WI38 (cell line): ENCODE measurements around the gene ADCYAP1R1.

ENCODE experiments used
- H3K4me3 ChIP-seq: 2 replicates; pipeline ENCODE4 v1.5.1; 2011; ENCODE audit warnings: low read depth, mild to moderate bottlenecking, control low read depth, low read length
- TF ChIP-seq, protein P1 (sequence below): IDR thresholded peaks from 2 replicates; pipeline ENCODE4 v1.5.1; 2012; ENCODE audit warnings: low read depth, mild to moderate bottlenecking, control low read depth, low read length

Gene ADCYAP1R1

DNA sequence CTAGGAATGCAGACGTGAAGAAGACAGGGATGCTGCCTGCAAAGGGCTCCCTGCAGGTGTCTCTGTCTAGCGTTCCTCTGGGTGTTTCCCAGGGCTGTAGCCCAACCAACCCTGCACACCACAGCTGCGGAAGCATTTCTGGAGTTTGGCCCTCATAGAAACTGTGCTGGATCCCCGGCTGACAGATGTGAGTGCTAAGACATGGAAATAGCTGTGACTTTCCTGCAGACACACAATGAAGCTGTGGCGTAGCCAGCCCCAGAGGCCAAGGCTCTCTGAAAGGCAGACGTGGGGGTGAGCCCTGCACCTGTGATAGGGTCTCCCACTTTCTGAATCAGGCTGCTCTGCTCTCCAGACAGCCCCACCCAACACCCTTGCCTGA lies 44.8 kb downstream of the ADCYAP1R1 start:
- H3K4me3 ChIP-seq, result no peak overlapping the region
- TF ChIP-seq, protein P1, sequence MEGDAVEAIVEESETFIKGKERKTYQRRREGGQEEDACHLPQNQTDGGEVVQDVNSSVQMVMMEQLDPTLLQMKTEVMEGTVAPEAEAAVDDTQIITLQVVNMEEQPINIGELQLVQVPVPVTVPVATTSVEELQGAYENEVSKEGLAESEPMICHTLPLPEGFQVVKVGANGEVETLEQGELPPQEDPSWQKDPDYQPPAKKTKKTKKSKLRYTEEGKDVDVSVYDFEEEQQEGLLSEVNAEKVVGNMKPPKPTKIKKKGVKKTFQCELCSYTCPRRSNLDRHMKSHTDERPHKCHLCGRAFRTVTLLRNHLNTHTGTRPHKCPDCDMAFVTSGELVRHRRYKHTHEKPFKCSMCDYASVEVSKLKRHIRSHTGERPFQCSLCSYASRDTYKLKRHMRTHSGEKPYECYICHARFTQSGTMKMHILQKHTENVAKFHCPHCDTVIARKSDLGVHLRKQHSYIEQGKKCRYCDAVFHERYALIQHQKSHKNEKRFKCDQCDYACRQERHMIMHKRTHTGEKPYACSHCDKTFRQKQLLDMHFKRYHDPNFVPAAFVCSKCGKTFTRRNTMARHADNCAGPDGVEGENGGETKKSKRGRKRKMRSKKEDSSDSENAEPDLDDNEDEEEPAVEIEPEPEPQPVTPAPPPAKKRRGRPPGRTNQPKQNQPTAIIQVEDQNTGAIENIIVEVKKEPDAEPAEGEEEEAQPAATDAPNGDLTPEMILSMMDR, result no peak

DNA sequence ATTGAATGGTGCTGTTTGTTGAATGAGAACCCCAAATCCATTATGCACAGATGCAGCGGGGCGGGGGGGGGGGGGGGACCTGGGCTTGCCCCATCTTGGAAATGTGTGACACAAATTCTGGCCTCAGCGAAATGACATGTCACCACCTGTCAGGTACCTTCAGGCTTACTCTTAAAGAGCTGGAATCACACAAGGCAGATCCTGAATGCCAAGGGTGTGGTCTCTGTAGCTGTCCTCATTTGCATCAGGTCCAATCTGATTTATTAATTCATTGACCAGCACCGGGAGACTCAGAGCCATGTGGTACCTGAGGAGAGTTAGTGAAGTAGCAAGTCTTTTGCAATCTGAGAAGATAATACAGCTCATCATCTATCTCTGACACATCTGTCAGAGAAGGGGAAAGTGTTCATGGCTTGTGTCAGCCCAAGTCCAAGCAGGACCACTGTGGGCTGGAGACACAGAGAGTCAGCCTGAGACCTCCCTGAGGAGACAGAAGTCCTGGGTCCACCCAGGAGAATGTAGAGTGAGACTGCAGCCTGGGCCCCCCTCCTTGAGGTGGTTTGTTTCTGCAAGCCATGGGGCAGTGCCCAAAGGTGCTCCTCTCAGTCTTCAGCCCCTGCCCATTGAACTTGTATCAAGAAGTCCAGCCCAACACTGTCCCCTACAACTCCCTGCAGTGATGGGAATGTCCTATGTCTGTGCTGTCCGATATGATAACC lies 46.7 kb downstream of the ADCYAP1R1 start:
- TF ChIP-seq, protein P1, result no peak
- no peak overlapping the region for H3K4me3 ChIP-seq

DNA sequence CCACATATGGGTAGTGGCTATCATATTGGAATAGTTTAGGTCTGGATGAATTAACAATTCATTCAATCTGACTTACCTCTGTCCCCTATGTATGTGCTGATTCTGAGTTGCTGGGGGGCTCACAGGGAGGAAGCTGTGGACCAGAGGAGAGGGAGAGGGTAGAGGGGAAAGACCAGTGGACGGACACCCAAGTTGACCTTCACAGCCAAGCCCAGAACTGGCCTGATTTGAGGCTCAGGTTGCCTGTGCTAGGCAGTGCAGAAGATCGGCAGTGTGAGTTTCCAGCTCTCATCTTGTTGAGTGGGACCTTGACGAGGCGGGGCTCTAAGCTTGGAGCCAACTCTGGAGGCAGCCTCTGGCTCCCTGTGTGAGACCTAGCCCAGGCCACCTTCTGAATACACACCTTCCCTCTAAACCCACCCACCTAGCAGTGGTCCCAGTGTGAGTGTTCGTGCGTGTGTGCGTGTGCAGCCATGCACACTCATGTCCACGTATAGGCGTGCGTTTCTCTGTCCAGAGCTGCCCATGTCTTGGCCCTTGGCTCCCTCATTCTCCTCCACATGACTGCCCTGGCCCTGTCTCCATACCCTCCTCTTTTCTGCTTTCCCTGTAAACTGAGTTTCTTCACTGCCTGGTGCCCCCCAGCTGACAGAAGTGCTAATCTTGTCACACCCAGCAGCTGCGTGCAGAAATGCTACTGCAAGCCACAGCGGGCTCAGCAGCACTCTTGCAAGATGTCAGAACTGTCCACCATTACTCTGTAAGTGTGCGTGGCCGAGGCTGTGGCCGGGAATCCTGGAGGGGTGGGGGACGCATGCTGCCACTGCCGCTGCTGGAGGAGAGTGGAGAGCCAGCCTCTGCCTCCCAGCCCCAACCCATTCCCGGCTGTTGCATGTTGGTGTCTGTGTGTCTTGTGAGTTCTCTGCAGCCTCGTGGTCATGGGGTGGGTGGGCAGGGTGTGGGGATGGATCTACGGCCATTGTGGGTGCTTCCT lies 47.6 kb downstream of the ADCYAP1R1 start:
- TF ChIP-seq, protein P1, result no peak

DNA sequence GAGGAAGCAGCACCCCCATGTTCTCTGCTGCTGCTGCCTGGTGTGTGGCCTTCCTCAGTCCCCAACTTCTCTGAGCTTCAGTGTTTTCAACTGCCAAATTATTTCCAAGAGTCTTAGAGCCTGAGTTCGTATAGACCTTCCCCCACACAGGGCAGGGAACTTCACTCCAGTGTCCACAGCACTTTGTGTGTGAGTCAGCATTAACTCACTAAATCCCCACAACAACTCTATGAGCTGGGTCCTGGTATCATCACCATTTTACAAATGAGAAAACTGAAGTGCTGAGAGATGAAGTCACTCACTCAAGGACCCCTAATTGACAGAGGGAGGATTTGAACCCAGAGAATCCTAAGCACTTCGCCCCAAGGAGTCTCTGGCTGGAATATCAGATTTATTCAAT lies 48.3 kb downstream of the ADCYAP1R1 start:
- TF ChIP-seq, protein P1, result no peak
- H3K4me3 ChIP-seq, result no peak overlapping the region

More for the DNA sequence above, 47.6 kb downstream of the ADCYAP1R1 start:
- no peak overlapping the region for H3K4me3 ChIP-seq

DNA sequence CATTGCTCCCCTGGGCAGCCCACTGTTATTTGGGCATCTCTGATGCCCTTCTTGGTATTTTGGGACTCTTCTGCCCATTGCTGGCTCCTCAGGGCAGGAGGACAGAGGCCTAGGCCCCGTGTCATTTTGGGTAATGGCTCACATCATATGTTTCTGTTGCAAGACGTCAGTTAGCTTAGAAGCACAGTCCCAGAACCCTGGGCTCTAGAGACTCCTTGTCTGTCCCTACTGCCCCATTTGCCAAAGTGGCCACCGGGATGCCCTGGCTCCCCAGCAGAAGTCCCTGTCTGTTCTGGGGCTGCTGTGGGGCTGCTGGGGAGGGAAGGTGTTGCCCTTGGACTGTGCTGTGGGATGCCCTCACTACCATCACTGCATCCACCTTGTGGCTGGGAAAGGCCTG lies 48.8 kb downstream of the ADCYAP1R1 start:
- TF ChIP-seq, protein P1, result no peak
- H3K4me3 ChIP-seq, result no peak overlapping the region

DNA sequence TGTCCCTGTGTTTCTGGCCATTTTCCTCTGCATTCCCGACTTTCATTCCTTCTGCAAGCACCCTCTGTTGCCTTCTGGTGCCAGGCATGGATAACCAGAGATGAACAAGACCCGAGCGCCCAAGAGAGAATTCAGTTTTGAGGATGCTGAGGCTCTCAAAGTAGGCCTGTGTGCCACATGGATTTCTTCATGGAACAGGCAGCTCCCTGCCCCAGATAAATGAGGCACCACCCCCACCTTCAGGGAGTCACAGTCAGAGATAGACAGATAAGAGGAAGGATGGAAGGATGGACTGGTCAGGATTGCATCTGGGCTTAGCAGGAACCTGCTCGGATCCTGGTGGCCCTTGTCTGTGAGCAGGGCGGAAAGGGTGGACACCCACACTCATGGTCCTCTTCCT lies 49.4 kb downstream of the ADCYAP1R1 start:
- no peak overlapping the region for H3K4me3 ChIP-seq
- TF ChIP-seq, protein P1, result no peak
